Esophagus muscularis mucosa (tissue), 3 donors: ENCODE data around the gene PARVB.

Experiments
- CTCF ChIP-seq, 3 experiments: fragments of 200-600 bp in 2 of 3; fragments of 450-650 bp in 1 of 3; sonication (generic) in 2 of 3; IDR thresholded peaks; one replicate each; pipeline ENCODE4 v1.5.1; 2017 to 2019; ENCODE audit warnings: antibody characterized with exemption in 3 of 3, mild to moderate bottlenecking in 2 of 3, moderate library complexity in 1 of 3
- POLR2A ChIP-seq: fragments of 450-650 bp; IDR thresholded peaks from one replicate; pipeline ENCODE4 v1.6.1; 2017; ENCODE audit warnings: antibody characterized with exemption, moderate library complexity, mild to moderate bottlenecking, low read depth

- TF ChIP-seq CTCF (IDR thresholded peaks at IDR 0.05), result no peak
- no peak for TF ChIP-seq POLR2A
These were observed 11.9 kb upstream of the PARVB start for GRCh38 chr22:44012162-44012561.
